ENCODE measurements around the gene VPS37B. TPM values are rescaled to one million over a fixed set of nuclear protein-coding genes. Genes with fewer than 3 reads are reported as not detected.
A peak's percentile ranks its signal among the peaks of the same experiment; 100 is the strongest.
"Not testable (repeated sequence)": the region's sequence is repeated elsewhere in the genome, so short reads cannot be mapped to it uniquely, and the experiment has no call there.

Gene VPS37B
- total RNA-seq: 10 to 100 TPM; 15.4 to 37.8 (median 34.4) TPM

- Histone ChIP-seq H3K36me3 (no peaks in the 10 kb centered on the region), H3K27ac (peak within 1 kb of the TSS; percentile 92 to 98), H3K9me3 (no peaks in the 10 kb centered on the region), H3K4me1 (peaks cover 0 to 32% of the 10 kb centered on the region in 2 donors), H3K4me3 (peak within 1 kb of the TSS; percentile 92 to 98 (median 93)), H3K27me3 (no peaks in the 10 kb centered on the region)
- intact Hi-C loops (cut with DNase I; ENCODE audit: low total_unique reads): loop anchor here (2.0 kb wide), 1 partner anchor 51 kb away; no protein-coding TSS in a partner anchor
- TF ChIP-seq POLR2AphosphoS5 (IDR thresholded peaks at IDR 0.05) (peak; percentile 98 to 99 (median 99)), CTCF (IDR thresholded peaks at IDR 0.05) (peak in 1 of 3 donors; percentile 30), POLR2A (IDR thresholded peaks at IDR 0.05) (peak; percentile 65)
- peak; percentile 77 to 82 for DNase-seq (ENCODE audit: low spot score in 2 of 2)
Measured at GRCh38 chr12:122895704-122896636, at the start of gene VPS37B. TSS of gene VPS37B (minus strand) at chr12:122896124. CDS start at chr12:122896062, 62 bp downstream.

- Histone ChIP-seq H3K27me3 (no peaks in the 10 kb centered on the region), H3K4me1 (peaks cover 22 to 25% of the 10 kb centered on the region in 2 donors), H3K4me3 (no peak overlapping the region), H3K27ac (peak overlapping the region; percentile 78 to 96), H3K36me3 (no peaks in the 10 kb centered on the region), H3K9me3 (no peaks in the 10 kb centered on the region)
- TF ChIP-seq CTCF (IDR thresholded peaks at IDR 0.05): no peak
- TF ChIP-seq POLR2A (IDR thresholded peaks at IDR 0.05): no peak
- TF ChIP-seq POLR2AphosphoS5 (IDR thresholded peaks at IDR 0.05): peak; percentile 20 to 58 (median 40)
- peak; percentile 68 to 83 for DNase-seq (ENCODE audit: low spot score in 2 of 2)
- intact Hi-C loops (cut with DNase I; ENCODE audit: low total_unique reads): loop anchor here (5.0 kb wide), 1 partner anchor 83 kb away; no protein-coding TSS in a partner anchor
Measured at GRCh38 chr12:122944605-122945592, 49.0 kb upstream of the VPS37B start.

GRCh38 chr12:122943196-122943595, 47.3 kb upstream of the VPS37B start:
- no peak for TF ChIP-seq POLR2A (IDR thresholded peaks at IDR 0.05)
- no peak for TF ChIP-seq POLR2AphosphoS5 (IDR thresholded peaks at IDR 0.05)
- TF ChIP-seq CTCF (IDR thresholded peaks at IDR 0.05): no peak
- intact Hi-C loops (cut with DNase I; ENCODE audit: low total_unique reads): no loop called here
- H3K36me3 ChIP-seq: no peaks in the 10 kb centered on the region
- H3K4me1 ChIP-seq: peaks cover 20 to 23% of the 10 kb centered on the region in 2 donors
- peak overlapping the region in 1 of 3 donors; percentile 39 for H3K4me3 ChIP-seq
- peak overlapping the region; percentile 78 to 96 for H3K27ac ChIP-seq
- no peaks in the 10 kb centered on the region for H3K9me3 ChIP-seq
- no peaks in the 10 kb centered on the region for H3K27me3 ChIP-seq
- no peak for DNase-seq (ENCODE audit: low spot score in 2 of 2)

- Histone ChIP-seq H3K4me1 (peaks cover 20 to 21% of the 10 kb centered on the region in 2 donors), H3K9me3 (no peaks in the 10 kb centered on the region), H3K27me3 (no peaks in the 10 kb centered on the region), H3K36me3 (no peaks in the 10 kb centered on the region), H3K27ac (peak overlapping the region; percentile 78 to 96), H3K4me3 (no peak overlapping the region)
- TF ChIP-seq POLR2A (IDR thresholded peaks at IDR 0.05) (no peak), CTCF (IDR thresholded peaks at IDR 0.05) (no peak), POLR2AphosphoS5 (IDR thresholded peaks at IDR 0.05) (no peak)
- no peak for DNase-seq (ENCODE audit: low spot score in 2 of 2)
- intact Hi-C loops (cut with DNase I; ENCODE audit: low total_unique reads): no loop called here
Measured at GRCh38 chr12:122942637-122943036, 46.7 kb upstream of the VPS37B start.

- H3K36me3 ChIP-seq; H3K9me3 ChIP-seq; DNase-seq (ENCODE audit: low spot score in 2 of 2); H3K27ac ChIP-seq; intact Hi-C loops (cut with DNase I; ENCODE audit: low total_unique reads); H3K4me3 ChIP-seq; H3K27me3 ChIP-seq: not testable (repeated sequence)
- H3K4me1 ChIP-seq: peaks cover 11 to 16% of the 10 kb centered on the region in 2 donors
Measured at GRCh38 chr12:122941351-122941750, 45.4 kb upstream of the VPS37B start.

All from breast epithelium (tissue), 4 donors.